HG02588 (cell line): Measurements from ENCODE around the gene TMEM198.
A peak's percentile ranks its signal among the peaks of the same experiment; 100 is the strongest.

Experiments
- ATAC-seq: cut with Tn5 transposase; IDR thresholded peaks from one replicate; pipeline ENCODE4 v1.9.1; 2021; ENCODE audit warnings: mild to moderate bottlenecking, moderate library complexity; ENCODE audit not compliant: unreplicated experiment

Gene TMEM198

GRCh38 chr2:219575566-219576504, 32.0 kb downstream of the TMEM198 start:
- ATAC-seq, result no peak

DNA sequence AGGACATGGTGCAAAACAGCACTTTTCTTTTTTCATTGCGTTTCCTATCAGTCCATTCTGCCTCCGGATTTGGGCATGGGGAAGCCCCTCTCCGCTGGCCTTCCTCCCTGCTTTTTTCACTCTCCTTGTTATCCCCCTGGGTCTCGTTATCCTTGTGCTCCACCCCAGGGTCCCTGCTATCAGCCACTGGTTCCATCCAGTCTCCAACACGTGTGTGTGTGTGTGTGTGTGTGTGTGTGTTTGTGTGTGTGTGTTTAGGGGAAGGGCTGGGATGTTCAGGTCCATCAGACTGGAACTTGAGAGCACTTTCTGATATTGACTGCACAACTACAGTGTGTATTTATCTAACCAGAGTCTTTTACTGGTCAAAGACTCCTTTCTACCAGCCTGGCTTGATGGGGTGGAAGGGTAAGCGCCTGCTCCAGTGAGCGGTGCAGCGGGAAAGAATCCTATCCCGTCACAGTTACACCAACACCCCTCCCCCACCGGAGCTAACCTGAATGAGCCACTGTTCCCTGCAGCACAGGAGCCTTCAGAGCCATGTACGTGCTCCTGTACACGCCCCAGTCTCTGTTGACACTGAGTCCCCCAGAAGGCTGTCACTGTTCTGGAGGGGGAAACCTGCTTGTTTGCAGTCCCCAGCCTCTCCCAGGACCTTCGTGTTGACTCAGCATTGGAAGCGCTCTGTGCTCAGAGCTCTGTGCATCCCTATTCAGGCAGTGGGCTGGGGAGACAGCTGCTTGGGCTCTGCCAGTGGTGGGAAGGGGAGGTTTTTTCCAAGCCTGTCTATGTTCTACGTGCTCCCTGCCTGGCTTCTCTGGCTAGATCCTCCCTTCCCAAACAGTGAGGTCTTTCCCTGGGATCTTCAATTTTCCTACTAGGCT, 32.9 kb downstream of the TMEM198 start:
- ATAC-seq, result no peak

DNA sequence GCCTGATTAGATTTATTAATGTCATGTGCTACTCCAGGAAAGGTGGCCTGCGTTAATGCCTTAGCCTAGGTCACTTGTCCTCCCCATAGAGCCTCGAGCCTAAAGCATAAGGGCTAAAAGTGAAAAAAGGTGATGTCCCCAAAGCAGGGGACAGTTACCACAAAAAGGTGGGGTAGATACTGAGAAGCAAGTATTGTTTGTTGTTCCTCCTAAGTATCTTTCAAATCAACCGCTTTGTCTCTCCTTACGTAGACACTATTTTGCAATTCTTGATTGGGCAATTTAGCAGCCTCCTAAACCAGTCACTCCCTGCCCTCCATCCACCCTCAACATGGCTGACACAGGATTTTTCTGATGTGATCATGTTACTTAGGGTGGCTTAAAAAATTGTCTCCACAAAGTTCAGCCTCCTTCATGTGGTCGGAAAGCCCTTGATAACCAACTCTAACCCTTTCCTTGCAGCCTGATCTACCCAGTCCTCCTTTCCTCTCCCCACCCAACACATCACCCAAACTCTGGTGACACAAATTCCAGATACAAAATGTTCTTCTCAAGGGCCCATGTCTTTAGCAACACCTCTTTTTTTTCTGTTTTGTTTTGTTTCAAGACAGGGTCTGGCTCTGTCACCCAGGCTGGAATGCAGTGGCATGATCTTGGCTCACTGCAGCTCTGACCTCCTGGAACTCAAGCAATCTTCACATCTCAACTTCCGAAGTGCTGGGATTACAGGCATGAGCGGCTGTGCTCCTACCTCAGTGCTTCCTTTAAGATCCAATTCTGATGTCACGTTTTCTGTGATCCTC, 35.2 kb downstream of the TMEM198 start:
- ATAC-seq, result no peak

DNA sequence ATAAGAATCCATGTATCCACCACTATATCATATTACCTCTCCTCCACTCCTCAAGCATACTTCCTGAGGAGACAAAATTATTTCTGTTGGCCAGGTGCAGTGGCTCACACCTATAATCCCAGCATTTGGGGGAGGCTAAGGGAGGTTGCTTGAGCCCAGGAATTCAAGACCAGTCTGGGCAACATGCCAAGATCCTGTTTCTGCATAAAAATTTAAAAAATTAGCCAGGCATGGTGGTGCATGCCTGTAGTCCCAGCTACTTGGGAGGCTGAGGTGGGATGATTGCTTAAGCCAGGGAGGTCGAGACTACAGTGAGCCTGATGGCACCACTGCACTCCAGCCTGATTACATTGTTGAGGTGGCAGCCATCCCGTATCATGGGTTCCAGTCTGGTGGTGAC, 37.5 kb downstream of the TMEM198 start:
- ATAC-seq, result no peak

DNA sequence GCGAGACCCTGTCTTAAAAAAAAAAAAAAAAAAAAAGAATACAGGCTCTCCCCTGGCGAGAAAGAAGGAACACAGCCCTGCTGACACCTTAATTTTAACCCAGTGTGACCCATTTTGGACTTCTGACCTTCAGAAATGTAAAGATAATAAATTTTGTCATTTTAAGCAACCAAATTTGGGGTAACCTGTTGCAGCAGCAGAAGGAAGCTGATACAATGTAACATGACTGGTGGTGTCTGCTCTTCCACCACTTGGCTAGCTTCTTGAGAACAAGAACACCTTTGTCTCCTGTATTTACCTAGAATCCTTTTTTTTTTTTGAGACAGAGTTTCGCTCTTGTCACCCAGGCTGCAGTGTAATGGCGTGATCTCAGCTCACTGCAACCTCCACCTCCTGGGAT, 47.3 kb downstream of the TMEM198 start:
- ATAC-seq, result no peak

DNA sequence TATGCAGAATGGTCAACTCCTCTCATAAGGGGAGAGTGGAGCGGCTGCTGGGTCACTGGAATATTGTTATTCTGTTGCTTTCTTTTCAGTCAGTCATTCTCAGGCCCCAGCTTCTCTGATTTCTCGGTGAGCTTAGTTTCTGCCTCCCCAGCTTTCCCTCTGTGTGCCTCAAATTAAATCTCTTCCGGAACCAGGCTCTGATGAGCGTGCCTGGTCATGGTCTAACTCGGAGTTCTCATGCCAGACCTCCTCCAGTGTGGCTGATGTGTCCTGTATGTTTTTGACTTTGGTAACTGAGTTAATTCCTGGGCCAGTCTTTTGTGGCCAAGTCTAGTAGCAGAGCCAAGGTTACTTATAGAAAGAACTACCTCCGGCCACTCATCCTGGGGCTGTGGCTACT, 48.9 kb downstream of the TMEM198 start:
- ATAC-seq, result no peak

DNA sequence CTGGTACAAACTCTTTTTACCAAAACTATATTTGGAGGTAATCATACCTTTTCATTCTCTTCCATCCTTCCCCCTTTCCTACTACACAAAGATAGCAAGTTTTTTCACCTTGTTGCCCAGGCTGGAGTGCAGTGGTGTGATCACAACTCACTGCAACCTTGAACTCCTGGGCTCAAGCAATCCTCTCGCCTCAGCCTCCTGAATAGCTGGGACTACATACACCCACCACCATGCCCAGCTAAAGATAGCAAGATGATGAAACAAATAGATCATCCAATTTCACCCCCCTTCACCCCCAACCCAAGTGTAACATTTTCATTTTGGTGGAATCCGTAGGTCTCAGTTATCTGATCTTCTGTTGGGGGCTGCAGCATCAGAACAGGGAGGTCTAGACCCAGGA, 49.3 kb downstream of the TMEM198 start:
- ATAC-seq, result no peak

GRCh38 chr2:219595256-219595655, 51.4 kb downstream of the TMEM198 start:
- ATAC-seq, result no peak

DNA sequence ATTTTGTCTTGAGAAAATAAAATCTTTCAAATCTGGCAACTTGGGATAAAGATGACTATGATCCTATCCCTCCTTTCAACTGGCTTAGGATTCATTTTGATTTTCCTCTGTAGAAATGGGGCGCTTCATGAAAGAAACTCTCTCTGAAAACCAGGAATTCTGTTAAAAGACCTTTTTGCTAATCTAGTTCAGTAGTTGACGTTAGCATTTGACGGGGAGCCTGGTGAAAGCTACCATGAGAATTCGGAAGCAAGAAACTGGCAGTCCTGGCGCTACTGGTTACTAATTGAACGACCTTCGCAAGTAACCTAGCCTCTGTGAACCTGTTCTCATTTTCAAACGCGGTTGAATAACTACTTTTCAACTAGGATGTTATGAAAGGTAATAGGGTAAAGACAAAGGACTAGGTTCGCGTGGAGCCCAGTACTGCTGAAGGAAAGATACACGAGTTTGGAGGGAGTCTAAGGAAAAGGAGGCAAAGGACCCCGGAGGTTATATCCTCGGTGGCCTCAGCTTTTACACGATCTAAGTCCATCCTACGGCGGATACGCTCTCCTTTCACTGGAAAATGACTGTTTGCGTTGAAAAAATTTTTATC, 53.2 kb downstream of the TMEM198 start:
- ATAC-seq, result peak; percentile 4

DNA sequence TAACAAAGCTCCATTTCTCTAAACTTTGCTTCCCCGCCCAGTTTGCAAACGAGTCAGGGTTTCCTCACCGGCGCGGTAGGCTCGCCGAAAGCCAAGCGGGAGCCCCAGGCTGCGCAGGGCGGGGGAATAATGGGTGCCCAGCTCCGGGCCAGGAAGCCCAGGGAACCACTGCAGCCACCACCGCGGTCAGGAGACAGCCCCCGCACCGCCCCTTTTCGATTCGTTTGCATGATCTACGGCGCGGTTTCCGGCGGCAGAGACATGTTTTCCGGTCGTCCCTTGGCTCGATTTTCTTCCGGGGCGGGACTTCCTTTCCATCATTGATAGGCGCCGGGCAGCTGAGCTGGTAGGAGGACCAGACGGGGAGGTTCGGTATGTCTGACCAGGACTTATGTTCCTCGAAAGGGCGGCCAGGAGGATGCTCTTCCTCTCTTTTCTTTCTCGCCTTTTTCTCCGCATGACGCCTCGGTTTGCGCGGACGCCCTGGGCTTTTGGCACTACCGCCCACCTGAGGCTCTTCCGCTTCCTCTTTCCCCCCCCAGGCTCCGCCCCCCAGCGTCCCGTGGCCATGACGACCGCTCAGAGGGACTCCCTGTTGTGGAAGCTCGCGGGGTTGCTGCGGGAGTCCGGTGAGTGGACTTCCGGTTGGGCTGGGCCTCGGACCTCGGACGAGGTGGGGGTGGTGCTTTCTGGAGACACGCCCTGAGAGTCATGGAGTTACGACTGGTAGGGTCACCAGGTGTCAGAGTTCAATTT, 53.9 kb downstream of the TMEM198 start, which contains the start of gene STK11IP:
STK11IP (plus strand) TSS at position 306 of the 756 bp plus-strand sequence; CDS start at position 569, 263 bp downstream.
- ATAC-seq, result peak; percentile 90

DNA sequence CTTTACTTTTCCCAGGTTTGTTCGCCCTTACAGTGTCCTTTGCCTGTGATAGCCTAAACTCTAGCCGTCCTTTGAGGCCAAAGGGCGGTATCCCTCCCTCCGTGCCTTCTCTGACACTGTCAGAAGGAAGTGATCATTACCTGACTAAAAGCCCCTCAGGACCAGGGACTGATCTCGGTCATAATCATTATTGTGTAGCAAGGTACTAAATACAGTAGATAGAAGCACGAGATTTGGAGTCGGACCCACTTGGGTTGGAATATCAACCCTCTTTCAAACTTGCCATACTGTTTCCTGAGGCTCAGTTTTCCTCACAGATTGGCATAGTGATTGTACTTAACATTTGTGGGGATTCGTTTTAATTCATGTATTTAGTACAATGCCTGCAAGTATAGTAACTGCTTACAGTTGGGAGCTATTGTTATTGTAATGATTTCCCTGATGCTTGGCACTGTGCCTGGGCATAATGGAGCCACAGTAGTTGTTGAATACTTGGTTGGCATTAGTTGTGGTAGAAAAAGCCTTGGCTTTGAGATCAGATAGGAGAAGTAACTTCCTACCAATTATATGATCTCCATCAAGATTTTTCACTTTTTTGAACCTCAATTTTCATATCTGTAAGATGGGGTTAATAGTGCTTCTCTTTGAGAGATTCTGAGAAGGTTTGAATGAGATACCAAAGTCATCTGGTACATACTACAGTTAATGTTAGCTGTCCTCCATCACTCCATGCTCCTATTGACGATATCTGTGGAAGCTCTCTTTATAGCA, 54.7 kb downstream of the TMEM198 start:
- no peak for ATAC-seq
